OCI-LY3 (cell line): ENCODE data around the gene ACSL4.

Experiments
- H2AFZ ChIP-seq: fragments of 200-600, 300-600 bp; shearing (Covaris generic); 2 replicates; pipeline ENCODE4 v1.6.0; 2014; ENCODE audit warnings: antibody characterized with exemption, low read depth, low read length
- H3K27ac ChIP-seq: fragments of 200-600, 300-600 bp; sonication (generic); 2 replicates; pipeline ENCODE4 v1.5.1; 2014; ENCODE audit warnings: mild to moderate bottlenecking, low read length, moderate library complexity, mixed read lengths
- H3K27me3 ChIP-seq: fragments of 200-600, 300-600 bp; sonication (generic); 2 replicates; pipeline ENCODE4 v1.6.1; 2014; ENCODE audit warnings: low read depth, low read length, mixed read lengths
- H3K36me3 ChIP-seq: fragments of 200-600, 300-600 bp; sonication (generic); replicated peaks from 2 replicates; pipeline ENCODE3; 2014; ENCODE audit warnings: low read depth, low read length, mixed read lengths
- H3K4me1 ChIP-seq: fragments of 300-600, 200-600 bp; sonication (generic); 2 replicates; pipeline ENCODE4 v1.6.1; 2014; ENCODE audit warnings: low read length, mixed read lengths
- H3K4me2 ChIP-seq: fragments of 200-600, 300-600 bp; sonication (generic); 2 replicates; pipeline ENCODE4 v1.6.1; 2014; ENCODE audit warnings: low read length, mixed read lengths
- H3K4me3 ChIP-seq: fragments of 300-600, 200-600 bp; sonication (generic); 2 replicates; pipeline ENCODE4 v1.5.1; 2014; ENCODE audit warnings: antibody characterized with exemption, mild to moderate bottlenecking, low read length, moderate library complexity
- H3K79me2 ChIP-seq: fragments of 300-600, 200-600 bp; shearing (Covaris generic); 2 replicates; pipeline ENCODE4 v1.6.1; 2014; ENCODE audit warnings: mild to moderate bottlenecking, low read length, mixed read lengths
- H3K9ac ChIP-seq: fragments of 300-600, 200-600 bp; shearing (Covaris generic); 2 replicates; pipeline ENCODE4 v1.6.0; 2014; ENCODE audit warnings: mild to moderate bottlenecking, low read length, moderate library complexity
- H3K9me3 ChIP-seq: fragments of 200-600, 300-600 bp; shearing (Covaris generic); 2 replicates; pipeline ENCODE4 v1.6.1; 2014; ENCODE audit warnings: low read length, mixed read lengths; ENCODE audit not compliant: insufficient read depth
- H4K20me1 ChIP-seq: fragments of 200-600, 300-600 bp; sonication (generic); 2 replicates; pipeline ENCODE4 v1.6.1; 2016; ENCODE audit warnings: low read length, mixed read lengths; ENCODE audit not compliant: insufficient read depth
- EZH2phosphoT487 ChIP-seq: fragments of 200-600 bp; shearing (Covaris generic); IDR thresholded peaks from 2 replicates; pipeline ENCODE4 v1.6.1; 2018; ENCODE audit warnings: antibody characterized with exemption, mixed run types, low read depth
- TF ChIP-seq, protein P1 (sequence below): fragments of 200-600, 300-600 bp; sonication (generic); IDR thresholded peaks from 2 replicates; pipeline ENCODE4 v1.5.1; 2014; ENCODE audit warnings: antibody characterized with exemption, low read length, low read depth

Gene ACSL4

DNA sequence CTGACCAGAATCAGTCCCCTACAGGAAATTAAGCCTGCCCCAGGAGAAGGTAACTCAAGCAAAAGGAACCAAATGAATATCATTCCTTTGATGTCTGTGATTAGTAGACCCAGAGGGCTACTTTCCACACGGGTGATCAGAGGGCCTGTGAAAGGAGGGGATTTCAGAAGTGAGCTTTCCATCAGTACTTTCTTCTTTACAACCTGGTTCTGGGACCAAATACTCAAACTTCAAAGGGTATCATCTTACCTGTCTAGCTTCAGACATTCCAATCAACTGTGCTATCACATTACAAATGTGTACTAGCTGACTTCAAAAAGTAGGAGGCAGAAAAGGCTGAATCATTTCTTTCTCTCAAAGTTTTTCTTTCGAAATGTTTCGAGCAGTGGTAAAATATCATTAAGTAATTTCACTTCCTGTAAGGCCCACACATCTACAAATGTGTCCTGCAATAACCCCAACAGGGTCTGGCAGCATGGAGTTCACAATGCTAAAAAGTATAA is 23.9 kb downstream of the ACSL4 start:
- H2AFZ ChIP-seq: no peak overlapping the region
- peak overlapping the region; percentile 7; the same call in 1 of the 2 replicates for H3K9ac ChIP-seq
- peak overlapping the region; percentile 90 for H3K4me2 ChIP-seq
- peak overlapping the region; percentile 47 for H3K4me3 ChIP-seq
- peaks cover 89% of the 10 kb centered on the region for H4K20me1 ChIP-seq
- no peaks in the 10 kb centered on the region for H3K27me3 ChIP-seq
- H3K27ac ChIP-seq: peak overlapping the region; percentile 83
- peaks cover 61% of the 10 kb centered on the region for H3K4me1 ChIP-seq
- H3K9me3 ChIP-seq: no peaks in the 10 kb centered on the region
- peaks cover 14% of the 10 kb centered on the region for H3K36me3 ChIP-seq
- no peak; the same call in 1 of the 2 replicates for TF ChIP-seq EZH2phosphoT487
- TF ChIP-seq, protein P1, sequence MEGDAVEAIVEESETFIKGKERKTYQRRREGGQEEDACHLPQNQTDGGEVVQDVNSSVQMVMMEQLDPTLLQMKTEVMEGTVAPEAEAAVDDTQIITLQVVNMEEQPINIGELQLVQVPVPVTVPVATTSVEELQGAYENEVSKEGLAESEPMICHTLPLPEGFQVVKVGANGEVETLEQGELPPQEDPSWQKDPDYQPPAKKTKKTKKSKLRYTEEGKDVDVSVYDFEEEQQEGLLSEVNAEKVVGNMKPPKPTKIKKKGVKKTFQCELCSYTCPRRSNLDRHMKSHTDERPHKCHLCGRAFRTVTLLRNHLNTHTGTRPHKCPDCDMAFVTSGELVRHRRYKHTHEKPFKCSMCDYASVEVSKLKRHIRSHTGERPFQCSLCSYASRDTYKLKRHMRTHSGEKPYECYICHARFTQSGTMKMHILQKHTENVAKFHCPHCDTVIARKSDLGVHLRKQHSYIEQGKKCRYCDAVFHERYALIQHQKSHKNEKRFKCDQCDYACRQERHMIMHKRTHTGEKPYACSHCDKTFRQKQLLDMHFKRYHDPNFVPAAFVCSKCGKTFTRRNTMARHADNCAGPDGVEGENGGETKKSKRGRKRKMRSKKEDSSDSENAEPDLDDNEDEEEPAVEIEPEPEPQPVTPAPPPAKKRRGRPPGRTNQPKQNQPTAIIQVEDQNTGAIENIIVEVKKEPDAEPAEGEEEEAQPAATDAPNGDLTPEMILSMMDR: no peak
- H3K79me2 ChIP-seq: peaks cover 81% of the 10 kb centered on the region

DNA sequence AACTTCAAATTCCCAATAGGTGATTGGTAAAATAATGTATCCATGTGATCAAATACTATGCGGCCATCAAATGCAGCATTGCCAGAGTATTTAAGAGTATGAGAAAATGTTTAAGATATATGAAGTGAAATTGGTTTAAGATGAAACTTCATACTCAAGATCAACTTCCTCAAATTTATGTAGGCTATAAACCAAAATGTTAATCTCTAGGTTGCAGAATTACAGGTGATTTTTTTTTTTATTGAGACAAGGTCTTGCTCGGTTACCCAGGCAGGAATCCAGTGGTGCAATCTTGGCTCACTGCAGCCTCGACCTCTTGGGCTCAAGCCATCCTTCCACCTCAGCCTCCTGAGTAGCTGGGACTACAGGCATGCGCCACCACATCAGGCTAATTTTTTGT is 25.3 kb downstream of the ACSL4 start:
- Histone ChIP-seq H2AFZ (no peak overlapping the region), H4K20me1 (peaks cover 91% of the 10 kb centered on the region), H3K79me2 (peaks cover 84% of the 10 kb centered on the region), H3K4me2 (peak overlapping the region; percentile 90), H3K4me3 (peak overlapping the region; percentile 71), H3K9ac (peak overlapping the region; percentile 34; the same call in 1 of the 2 replicates), H3K9me3 (no peaks in the 10 kb centered on the region), H3K27ac (no peak overlapping the region; the same call in 1 of the 2 replicates), H3K4me1 (peaks cover 57% of the 10 kb centered on the region), H3K27me3 (no peaks in the 10 kb centered on the region), H3K36me3 (peaks cover 14% of the 10 kb centered on the region)
- no peak for TF ChIP-seq EZH2phosphoT487
- TF ChIP-seq, protein P1: no peak

DNA sequence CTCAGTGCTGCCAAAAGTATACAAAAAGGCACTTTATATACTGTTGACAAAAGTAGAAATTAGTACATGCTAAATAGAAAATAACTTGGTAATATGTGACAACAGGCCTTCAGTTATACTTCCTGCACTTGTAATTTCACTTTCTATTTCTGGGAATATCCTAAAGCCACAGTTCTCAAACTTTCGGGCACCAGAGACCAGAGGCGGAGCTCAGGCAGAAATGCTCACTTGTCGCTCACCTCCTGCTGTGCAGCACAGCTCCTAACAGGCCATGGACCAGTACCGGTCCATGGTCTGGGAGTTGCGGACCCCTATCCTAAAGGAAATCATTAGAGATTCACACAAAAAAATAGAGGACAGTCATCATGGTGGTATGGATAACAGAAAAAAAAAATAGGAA is 25.7 kb downstream of the ACSL4 start:
- peaks cover 12% of the 10 kb centered on the region for H3K36me3 ChIP-seq
- no peak for TF ChIP-seq EZH2phosphoT487
- TF ChIP-seq, protein P1: no peak
- H3K79me2 ChIP-seq: peaks cover 84% of the 10 kb centered on the region
- no peak overlapping the region for H2AFZ ChIP-seq
- peaks cover 57% of the 10 kb centered on the region for H3K4me1 ChIP-seq
- peaks cover 91% of the 10 kb centered on the region for H4K20me1 ChIP-seq
- H3K4me2 ChIP-seq: peak overlapping the region; percentile 90
- H3K4me3 ChIP-seq: peak overlapping the region; percentile 71
- no peak overlapping the region; the same call in 1 of the 2 replicates for H3K27ac ChIP-seq
- H3K9me3 ChIP-seq: no peaks in the 10 kb centered on the region
- H3K9ac ChIP-seq: peak overlapping the region; percentile 34; the same call in 1 of the 2 replicates
- no peaks in the 10 kb centered on the region for H3K27me3 ChIP-seq

DNA sequence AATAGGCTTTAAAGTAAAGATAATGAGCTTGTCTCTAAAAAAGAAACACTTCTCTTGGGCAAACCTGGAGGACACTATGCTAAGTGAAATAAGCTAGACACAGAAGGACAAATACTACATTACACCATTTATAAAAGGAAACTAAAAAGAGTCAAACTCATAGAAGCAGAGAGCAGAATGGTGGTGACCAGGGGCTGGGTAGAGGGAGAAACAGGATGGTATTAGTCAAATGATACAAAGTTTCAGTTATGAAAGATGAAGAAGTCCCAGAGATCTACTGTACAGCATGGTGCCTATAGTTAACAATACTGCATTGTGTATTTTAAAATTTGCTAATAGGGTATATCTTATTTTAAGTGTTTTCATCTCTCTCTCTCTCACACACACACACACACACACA is 28.5 kb downstream of the ACSL4 start:
- Histone ChIP-seq H3K4me2 (peak overlapping the region; percentile 57), H3K27me3 (no peaks in the 10 kb centered on the region), H3K9ac (no peak overlapping the region), H3K36me3 (peaks cover 5% of the 10 kb centered on the region), H3K79me2 (peaks cover 68% of the 10 kb centered on the region), H3K4me3 (no peak overlapping the region), H3K4me1 (peaks cover 49% of the 10 kb centered on the region), H4K20me1 (peaks cover 76% of the 10 kb centered on the region), H3K27ac (no peak overlapping the region), H2AFZ (no peak overlapping the region), H3K9me3 (no peaks in the 10 kb centered on the region)
- TF ChIP-seq EZH2phosphoT487: no peak
- TF ChIP-seq, protein P1: no peak
